GM21737 (cell line): ENCODE data around the gene KLHL36.

Experiments
- ATAC-seq: cut with Tn5 transposase; IDR thresholded peaks from one replicate; pipeline ENCODE4 v1.9.1; 2021; ENCODE audit warnings: mild to moderate bottlenecking, moderate library complexity; ENCODE audit not compliant: unreplicated experiment

Gene KLHL36

DNA sequence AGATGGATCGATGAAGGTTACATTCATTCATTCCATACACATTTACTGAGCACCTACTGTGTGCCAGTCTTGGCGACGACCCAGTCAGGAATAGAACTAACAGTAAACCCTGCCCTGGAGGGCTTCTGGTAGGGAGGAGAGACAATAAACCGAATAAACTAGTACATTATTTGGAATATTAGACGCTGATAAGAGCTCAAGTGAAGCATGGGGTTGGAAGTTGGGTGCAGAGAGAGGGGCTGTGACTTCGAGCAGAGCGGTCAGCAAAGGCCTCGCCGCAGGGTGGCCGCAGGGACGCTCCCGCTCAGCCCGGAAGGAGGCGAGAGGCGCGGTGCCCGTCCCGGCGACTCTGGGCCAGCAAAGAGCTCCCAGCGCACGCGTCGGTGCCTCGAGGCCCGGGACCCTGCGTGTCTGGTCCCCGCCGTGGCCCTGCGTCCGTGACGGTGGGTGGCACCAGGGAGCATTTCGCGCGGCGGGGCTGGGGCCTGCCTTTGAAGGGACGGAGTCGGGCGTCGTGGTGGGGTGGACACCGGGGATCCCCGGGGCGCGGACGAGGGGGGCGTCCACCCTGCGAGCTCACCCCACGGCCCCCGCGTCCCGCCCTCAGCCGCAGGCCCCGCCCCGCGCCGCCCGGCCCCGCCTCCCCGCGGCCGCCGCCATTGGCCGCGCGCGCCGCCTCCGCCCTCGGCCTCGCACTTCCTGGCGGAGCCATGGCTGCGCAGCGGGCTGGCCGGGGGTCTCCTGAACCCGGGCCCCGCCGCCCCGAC is at the start of gene KLHL36:
KLHL36 (plus strand) TSS at position 684 of the 767 bp plus-strand sequence. CDS start 2,357 bp downstream, outside the sequence.
- peak; percentile 80 for ATAC-seq

DNA sequence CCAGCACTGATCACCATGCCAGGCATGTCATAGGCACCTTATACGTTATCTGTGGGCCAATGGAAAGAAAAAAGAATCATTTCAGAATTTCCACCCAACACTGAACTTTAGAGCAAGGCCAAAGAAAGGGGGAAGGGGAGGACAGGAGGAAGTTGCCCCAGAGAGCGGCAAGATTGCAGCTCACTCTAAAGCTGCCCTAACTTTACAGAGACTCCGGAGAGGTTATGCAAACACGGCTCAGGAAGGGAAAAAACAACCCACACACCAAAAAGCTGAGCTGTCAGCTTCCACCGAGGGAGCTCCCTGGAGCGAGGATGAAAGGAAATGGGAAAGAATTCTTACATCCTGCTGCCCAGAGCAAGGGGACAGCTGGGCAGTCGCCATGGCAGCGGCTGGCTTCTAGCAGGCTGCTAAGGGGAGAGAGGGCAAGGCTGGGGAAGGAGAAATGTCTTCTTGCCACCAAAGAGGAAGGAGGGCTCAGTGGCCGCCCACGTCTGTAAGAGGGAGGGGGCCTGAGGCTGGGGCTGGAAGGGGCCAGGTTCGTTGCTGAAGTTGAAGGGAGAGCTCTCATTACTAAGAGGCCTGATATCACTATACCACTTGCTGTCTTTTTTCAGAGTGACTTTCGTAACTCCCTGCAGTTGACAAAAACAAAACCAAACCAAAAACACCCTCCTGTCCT is 48.6 kb upstream of the KLHL36 start:
- ATAC-seq: no peak

GRCh38 chr16:84600343-84601229 is 47.7 kb upstream of the KLHL36 start:
- ATAC-seq: peak; percentile 64

GRCh38 chr16:84603140-84603816 is 45.0 kb upstream of the KLHL36 start:
- ATAC-seq: no peak

- ATAC-seq: no peak
Observed at GRCh38 chr16:84603940-84604339, 44.4 kb upstream of the KLHL36 start.

DNA sequence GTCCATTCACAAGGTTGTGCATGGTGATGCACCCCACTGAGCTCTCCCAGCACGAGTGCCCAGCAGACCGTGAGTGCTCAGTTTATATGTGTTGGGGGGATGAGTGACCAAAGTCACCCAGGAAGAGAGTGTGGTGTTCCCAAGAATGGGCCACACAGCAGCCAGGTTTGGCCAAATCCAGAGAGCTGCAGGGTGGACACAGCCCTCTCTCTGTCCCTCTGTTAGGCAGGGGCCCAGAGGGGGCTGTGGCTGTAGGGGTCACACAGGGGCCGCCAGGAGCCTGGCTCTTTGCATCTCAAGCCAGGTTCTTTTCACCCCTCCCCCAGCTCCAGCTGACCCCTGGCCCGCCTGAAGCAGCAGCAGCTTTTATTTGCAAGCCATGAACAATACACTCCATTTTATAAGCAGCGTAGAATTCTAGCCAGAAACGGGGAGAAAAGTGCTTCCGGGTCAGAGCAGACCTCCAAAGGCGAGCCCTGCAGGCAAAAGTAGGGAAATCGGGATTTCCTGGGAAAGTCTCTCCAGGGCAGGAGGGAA is 43.8 kb upstream of the KLHL36 start:
- ATAC-seq: no peak

DNA sequence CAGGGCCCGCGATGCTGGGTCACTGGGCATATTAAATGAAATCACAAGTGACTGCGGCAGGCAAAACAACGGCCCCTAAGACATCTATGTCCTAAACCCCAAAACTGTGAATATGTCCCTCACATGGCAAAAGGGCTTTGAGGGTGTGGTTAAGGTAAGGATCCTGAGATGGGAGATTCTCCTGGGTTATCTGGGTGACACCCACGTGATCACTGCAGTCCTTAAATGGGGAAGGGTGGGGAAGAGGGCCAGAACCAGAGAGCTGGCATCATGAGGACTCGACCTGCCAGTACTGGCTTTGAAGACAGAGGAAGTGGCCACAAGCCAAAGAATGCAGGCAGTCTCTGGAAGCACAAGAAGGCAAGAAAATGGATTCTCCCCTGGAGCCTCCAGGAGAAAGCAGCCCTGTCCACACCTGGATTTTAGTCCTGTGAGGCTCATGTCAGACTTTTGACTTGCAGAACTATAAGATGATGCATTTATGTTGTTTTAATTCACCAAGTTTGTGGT is 42.9 kb upstream of the KLHL36 start:
- no peak for ATAC-seq

DNA sequence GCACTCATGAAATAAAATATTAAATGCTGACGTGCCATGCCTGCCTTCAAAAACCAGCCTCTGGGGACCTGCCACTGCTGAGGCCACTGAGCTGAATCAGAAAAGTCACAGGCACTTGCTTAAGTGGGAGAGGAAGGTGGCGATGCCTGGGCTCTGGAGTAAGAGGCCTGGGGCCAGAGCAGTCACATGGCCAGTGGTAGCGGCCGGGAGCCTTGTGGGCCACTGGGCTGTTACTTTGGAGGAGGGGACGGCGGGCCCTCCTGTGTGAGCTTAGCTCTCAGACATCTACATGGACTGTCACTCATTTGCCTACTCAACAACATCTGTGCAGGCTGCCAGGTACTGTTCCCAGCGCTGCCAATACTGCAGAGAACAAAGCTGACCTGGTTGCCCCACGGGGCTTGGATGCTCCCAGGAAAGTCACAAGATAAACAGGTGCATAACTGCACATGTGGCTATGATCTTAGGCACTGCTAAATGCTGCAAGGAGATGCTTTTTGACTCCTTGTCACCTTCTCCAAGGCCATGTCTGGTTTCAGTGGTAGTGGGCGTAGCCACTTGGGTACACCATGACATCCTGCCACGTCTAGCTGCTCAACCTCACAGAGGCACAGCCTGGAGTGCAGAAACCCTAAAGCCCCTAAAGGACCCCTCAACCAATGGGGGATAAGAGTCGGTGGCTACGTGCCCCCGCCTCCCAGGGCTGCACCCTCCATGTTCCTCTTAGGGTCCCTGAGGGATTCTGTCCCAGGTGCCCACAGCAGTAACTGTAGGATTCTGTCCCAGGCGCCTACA is 42.0 kb upstream of the KLHL36 start:
- no peak for ATAC-seq

GRCh38 chr16:84607061-84607460 is 41.2 kb upstream of the KLHL36 start:
- no peak for ATAC-seq

- no peak for ATAC-seq
Observed at GRCh38 chr16:84607694-84608093, 40.6 kb upstream of the KLHL36 start.

- ATAC-seq: no peak
Observed at GRCh38 chr16:84608282-84608681, 40.0 kb upstream of the KLHL36 start.

DNA sequence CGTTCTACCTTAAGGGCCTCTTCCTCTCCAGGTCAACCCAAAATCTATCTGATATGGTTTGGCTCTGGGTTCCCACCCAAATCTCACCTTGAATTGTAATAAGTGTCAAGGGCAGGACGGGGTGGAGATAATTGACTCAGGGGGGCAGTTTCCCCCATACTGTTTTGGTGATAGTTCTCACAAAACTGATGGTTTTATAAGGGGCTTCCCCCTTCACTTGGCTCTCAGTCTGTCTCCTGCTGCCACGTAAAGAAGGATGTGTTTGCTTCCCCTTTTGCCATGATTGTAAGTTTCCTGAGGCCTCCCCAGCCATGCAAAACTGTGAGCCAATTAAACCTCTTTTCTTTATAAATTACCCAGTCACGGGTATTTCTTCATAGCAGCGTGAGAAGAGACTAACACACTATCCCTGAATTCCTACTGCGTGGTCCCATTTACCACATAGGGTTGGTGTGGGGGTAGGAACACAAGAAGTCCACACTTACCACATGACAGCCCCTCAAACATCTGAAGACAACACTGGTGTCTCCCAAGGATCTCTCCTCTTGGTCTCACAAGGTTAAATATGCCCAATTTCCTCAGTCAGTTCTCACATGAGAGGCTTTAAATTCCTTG is 38.6 kb upstream of the KLHL36 start:
- ATAC-seq: no peak

DNA sequence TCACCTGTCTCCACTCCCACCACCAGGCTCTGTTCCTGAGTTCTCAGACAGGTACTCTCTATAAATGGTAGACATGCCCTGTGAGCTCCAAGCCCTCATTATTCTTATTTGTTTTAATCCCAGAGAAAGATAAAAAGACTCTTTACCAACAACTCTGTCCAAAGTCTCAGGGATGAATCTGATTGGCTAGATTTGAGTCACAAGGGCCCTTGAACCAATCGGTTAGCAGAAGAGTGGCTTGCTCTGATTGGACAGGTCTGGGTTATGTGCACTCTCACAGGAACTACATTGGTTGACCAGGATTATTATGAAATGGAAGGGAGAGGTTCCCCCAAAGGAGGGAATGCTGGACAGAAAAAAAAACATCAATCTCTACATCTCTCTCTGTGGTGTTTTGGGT is 37.9 kb upstream of the KLHL36 start:
- ATAC-seq: no peak

DNA sequence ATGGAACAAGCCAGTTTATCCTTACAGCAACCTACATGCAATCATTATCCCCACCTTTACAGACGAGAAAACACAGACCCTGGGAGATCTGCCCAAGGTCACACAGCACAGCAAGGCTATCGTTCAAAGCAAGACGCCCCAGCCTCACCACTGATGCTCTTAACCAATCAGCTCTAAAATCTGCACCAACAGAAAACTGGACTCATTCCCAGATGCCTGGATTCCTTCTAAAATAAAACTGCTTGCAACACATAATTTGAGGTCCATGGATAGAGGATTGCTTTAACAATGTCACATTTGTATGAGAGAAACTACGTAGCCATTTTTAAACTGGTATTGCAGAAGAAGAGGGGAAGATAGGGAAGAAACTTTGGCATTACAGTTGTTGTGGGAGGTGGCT is 37.3 kb upstream of the KLHL36 start:
- no peak for ATAC-seq

DNA sequence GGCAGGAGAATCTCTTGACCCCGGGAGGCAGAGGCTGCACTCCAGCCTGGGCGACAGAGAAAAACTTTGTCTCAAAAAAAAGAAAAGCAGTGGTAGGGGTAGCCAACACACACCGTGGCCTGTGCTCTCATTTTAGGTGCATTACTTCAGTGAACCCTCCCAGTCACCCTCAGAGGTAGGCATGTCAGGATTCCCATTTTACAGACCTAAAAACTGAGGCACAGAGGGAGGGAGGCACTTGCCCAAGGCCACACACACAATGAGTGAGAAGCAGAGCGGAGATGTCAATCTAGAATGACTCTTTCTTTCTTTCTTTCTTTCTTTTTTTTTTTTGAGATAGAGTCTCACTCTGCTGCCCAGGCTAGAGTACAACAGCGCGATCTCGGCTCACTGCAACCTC is 35.6 kb upstream of the KLHL36 start:
- ATAC-seq: no peak

DNA sequence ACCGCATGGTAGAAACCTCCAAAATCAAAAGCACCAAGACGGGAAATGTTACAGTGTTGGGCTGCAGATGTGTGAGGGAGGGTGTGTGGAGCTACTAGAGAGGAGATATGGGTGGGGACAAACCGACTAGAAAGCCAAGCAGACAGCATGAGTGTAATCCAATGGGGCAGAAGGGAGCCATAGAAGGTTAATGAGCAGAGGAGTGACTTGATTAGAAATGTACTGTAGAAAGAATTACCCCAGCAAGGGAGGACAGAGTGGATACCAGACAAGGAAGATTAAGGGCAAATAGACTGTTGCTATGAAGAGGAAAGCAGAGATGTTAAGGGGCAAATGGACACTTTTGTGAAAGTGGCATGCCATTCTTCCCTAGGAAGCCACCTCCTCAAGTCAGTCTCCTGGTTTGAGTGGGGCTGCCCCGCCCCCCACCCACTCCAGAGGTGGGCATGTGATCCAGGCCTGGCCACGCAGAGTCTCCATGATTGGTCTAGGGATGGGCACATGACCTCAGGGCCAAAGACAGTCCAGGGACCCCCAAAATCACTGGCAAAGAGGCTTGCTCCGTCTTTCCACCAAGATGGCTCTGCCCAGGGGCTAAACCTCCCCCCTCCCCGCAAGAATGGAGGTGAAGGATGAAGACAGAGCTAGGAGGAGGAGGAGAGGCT is 34.8 kb upstream of the KLHL36 start:
- ATAC-seq: no peak

DNA sequence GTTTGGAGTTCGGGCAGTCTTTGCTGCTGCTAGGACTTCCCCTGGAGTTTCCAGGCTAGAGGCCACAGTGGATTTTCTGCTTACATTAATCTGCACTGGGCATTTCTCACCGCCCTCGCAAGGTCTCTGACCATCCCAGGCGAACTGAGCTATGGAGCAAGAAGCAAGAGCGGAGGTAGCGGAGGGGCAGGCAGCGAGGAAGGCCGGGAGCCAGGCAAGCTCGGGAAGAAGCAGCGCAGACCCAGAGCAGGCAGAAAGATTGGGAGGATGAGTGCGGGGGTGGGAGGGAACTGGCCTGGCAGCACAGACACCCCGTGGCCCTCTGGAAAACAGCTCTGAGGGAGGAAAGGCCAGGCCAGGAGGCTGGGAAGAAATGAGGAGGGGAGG is 34.2 kb upstream of the KLHL36 start:
- ATAC-seq: no peak

- ATAC-seq: no peak
Observed at GRCh38 chr16:84614623-84614967, 33.7 kb upstream of the KLHL36 start.
